Mammary epithelial cell (primary cell): ENCODE measurements around the gene TENM3.

Experiments used
- EZH2 ChIP-seq: IDR thresholded peaks from 2 replicates; pipeline ENCODE4 v1.6.1; 2012; ENCODE audit warnings: low read length, inconsistent platforms, borderline replicate concordance
- TF ChIP-seq, protein P1 (sequence below), 2 donors: IDR thresholded peaks in 1 of 2; conservative IDR thresholded peaks in 1 of 2; 2 replicates each; pipeline ENCODE4 v1.5.1; 2011 to 2012; ENCODE audit warnings: inconsistent platforms in 2 of 2, low read length in 2 of 2, mild to moderate bottlenecking in 2 of 2, control low read depth in 1 of 2, low read depth in 1 of 2; ENCODE audit not compliant: insufficient read depth in 1 of 2; ENCODE audit errors: extremely low read depth in 1 of 2

DNA sequence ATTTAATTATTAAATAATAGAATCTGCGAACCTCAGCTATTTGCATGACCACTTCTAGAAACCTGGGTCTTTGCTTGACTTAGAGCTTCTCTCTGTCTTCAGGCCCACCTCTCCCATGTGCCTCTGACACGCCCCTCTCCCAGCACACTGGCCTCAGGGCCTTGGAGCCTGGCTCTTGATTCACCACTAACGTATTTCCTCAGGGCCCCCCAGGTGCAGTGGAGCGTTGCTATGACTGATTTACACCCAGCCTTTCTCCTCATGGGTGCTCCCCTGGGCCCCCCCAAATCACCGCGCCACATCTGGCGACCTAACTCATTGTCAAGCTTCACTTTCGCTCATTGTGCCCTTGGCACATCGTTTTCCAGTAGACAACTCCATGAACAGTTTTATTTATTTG lies 37.9 kb upstream of the TENM3 start:
- TF ChIP-seq, protein P1, sequence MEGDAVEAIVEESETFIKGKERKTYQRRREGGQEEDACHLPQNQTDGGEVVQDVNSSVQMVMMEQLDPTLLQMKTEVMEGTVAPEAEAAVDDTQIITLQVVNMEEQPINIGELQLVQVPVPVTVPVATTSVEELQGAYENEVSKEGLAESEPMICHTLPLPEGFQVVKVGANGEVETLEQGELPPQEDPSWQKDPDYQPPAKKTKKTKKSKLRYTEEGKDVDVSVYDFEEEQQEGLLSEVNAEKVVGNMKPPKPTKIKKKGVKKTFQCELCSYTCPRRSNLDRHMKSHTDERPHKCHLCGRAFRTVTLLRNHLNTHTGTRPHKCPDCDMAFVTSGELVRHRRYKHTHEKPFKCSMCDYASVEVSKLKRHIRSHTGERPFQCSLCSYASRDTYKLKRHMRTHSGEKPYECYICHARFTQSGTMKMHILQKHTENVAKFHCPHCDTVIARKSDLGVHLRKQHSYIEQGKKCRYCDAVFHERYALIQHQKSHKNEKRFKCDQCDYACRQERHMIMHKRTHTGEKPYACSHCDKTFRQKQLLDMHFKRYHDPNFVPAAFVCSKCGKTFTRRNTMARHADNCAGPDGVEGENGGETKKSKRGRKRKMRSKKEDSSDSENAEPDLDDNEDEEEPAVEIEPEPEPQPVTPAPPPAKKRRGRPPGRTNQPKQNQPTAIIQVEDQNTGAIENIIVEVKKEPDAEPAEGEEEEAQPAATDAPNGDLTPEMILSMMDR (conservative IDR thresholded peaks at IDR 0.05 in 1 of 2, IDR thresholded peaks at IDR 0.05 in 1 of 2; ENCODE audit: extremely low read depth in 1 of 2, insufficient read depth in 1 of 2, low read depth in 1 of 2, low read length in 2 of 2), result no peak
- no peak for TF ChIP-seq EZH2
